ENCODE data around the gene TMEM126A.

The TMEM126A gene

DNA sequence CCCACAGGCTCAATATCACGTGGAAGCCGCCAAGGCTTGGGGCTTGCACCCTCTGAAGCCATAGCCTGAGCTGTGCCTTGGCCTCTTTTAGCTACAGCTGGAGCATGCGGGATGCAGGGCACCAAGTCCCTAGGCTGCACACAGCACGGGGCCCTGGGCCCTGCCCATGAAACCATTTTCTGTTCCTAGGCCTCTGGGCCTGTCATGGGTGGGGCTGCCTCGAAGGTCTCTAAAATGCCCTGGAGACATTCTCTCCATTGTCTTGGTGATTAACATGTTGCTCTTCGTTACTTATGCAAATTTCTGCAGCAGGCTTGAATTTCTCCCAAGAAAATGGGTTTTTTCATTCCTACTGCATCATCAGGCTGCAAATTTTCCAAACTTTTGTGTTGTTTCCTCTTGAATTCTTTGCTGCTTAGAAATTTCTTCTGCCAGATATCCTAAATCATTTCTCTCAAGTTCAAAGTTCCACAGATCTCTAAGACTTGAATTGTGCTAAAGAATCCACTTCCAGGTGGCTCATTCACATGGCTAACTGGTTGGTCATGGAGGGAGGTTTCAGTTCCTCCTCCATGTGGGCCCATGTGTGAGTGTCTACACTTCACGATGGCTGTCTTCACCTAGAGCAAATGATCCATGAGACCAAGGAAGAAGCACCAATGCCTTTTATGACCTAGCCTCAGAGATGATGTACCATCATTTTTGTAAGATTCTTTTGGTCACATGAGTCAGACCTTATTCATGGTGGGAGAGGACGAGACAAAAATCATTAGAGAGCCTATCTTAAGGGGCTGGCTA is 24.5 kb downstream of the TMEM126A start:
- Histone ChIP-seq H3K9me3 (ENCODE audit: control insufficient read depth, insufficient read depth, low read depth, low read length) (peaks cover 28% of the 10 kb centered on the region), H3K9ac (ENCODE audit: low read length) (no peak overlapping the region), H3K4me3 (ENCODE audit: low read depth, low read length) (no peak overlapping the region), H3K4me1 (ENCODE audit: control insufficient read depth, insufficient read depth, low read length) (no peaks in the 10 kb centered on the region), H3K27me3 (ENCODE audit: control insufficient read depth, insufficient read depth, low read length) (peaks cover 8% of the 10 kb centered on the region; the same call in 1 of the 2 replicates), H3K36me3 (ENCODE audit: control insufficient read depth, insufficient read depth, low read length) (no peaks in the 10 kb centered on the region), H3K27ac (ENCODE audit: low read depth, low read length) (no peak overlapping the region)

DNA sequence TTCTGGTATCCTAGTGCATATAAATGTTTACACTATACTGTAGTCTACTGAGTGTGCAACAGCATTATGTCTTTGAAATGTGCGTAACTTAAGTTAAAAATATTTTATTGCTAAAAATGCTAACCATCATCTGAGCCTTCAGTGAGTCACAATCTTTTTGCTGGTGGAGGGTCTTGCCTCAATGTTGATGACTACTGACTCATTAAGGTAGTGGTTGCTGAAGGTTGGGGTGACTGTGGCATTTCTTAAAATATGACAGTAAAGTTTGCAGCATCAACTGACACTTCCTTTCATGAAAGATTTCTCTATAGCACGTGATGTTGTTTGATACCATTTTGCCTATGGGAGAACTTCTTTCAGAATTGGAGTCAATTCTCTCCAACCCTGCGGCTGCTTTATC is 25.6 kb downstream of the TMEM126A start:
- Histone ChIP-seq H3K4me1 (ENCODE audit: control insufficient read depth, insufficient read depth, low read length) (no peaks in the 10 kb centered on the region), H3K36me3 (ENCODE audit: control insufficient read depth, insufficient read depth, low read length) (no peaks in the 10 kb centered on the region), H3K4me3 (ENCODE audit: low read depth, low read length) (no peak overlapping the region), H3K9me3 (ENCODE audit: control insufficient read depth, insufficient read depth, low read depth, low read length) (peaks cover 28% of the 10 kb centered on the region), H3K27me3 (ENCODE audit: control insufficient read depth, insufficient read depth, low read length) (peaks cover 8% of the 10 kb centered on the region; the same call in 1 of the 2 replicates), H3K27ac (ENCODE audit: low read depth, low read length) (no peak overlapping the region), H3K9ac (ENCODE audit: low read length) (no peak overlapping the region)

DNA sequence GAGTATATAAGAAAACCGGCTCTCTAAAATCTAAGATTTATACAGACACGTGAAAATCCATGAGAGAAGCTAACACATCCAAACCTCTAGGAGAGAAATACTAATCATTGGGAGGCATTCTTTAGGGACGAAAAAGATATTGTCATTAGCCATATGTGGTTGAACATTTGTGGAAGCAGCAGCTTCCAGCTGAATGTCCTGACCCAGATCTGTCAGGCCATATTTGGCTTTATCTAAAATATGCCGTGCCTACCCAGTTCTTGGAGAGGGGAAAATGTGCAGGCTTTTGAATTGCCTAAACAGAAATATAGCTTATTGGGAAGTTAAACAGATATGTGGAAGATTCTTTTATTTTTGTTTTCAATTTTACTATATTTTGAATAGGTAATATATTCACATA is 31.8 kb downstream of the TMEM126A start:
- Histone ChIP-seq H3K27ac (ENCODE audit: low read depth, low read length) (no peak overlapping the region), H3K36me3 (ENCODE audit: control insufficient read depth, insufficient read depth, low read length) (no peaks in the 10 kb centered on the region), H3K27me3 (ENCODE audit: control insufficient read depth, insufficient read depth, low read length) (no peaks in the 10 kb centered on the region; the same call in 1 of the 2 replicates), H3K9me3 (ENCODE audit: control insufficient read depth, insufficient read depth, low read depth, low read length) (no peaks in the 10 kb centered on the region), H3K9ac (ENCODE audit: low read length) (no peak overlapping the region), H3K4me1 (ENCODE audit: control insufficient read depth, insufficient read depth, low read length) (no peaks in the 10 kb centered on the region), H3K4me3 (ENCODE audit: low read depth, low read length) (no peak overlapping the region)

DNA sequence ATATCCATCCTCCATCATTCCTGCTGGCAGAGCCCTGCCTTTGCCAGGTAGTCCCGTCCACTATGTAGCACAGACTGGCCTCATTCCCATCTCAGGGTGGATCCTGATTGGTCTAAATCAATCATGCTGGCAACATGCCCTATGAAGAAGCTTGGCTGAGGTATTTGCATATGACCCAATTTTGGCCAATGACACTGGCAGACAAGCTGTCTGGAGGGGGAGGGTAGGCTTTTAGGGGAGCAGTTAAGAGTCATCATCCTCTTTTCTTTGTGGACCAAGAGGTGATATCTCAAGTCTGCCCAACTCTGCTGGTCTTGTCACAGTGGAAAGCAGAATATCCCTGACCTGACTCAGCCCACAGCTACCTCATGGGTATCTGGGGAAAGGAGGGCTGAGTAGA is 33.1 kb downstream of the TMEM126A start:
- H3K4me1 ChIP-seq (ENCODE audit: control insufficient read depth, insufficient read depth, low read length): peaks cover 7% of the 10 kb centered on the region; the same call in 1 of the 2 replicates
- H3K9me3 ChIP-seq (ENCODE audit: control insufficient read depth, insufficient read depth, low read depth, low read length): no peaks in the 10 kb centered on the region
- no peak overlapping the region for H3K9ac ChIP-seq (ENCODE audit: low read length)
- no peak overlapping the region for H3K4me3 ChIP-seq (ENCODE audit: low read depth, low read length)
- H3K27ac ChIP-seq (ENCODE audit: low read depth, low read length): no peak overlapping the region
- H3K36me3 ChIP-seq (ENCODE audit: control insufficient read depth, insufficient read depth, low read length): no peaks in the 10 kb centered on the region
- no peaks in the 10 kb centered on the region for H3K27me3 ChIP-seq (ENCODE audit: control insufficient read depth, insufficient read depth, low read length)

DNA sequence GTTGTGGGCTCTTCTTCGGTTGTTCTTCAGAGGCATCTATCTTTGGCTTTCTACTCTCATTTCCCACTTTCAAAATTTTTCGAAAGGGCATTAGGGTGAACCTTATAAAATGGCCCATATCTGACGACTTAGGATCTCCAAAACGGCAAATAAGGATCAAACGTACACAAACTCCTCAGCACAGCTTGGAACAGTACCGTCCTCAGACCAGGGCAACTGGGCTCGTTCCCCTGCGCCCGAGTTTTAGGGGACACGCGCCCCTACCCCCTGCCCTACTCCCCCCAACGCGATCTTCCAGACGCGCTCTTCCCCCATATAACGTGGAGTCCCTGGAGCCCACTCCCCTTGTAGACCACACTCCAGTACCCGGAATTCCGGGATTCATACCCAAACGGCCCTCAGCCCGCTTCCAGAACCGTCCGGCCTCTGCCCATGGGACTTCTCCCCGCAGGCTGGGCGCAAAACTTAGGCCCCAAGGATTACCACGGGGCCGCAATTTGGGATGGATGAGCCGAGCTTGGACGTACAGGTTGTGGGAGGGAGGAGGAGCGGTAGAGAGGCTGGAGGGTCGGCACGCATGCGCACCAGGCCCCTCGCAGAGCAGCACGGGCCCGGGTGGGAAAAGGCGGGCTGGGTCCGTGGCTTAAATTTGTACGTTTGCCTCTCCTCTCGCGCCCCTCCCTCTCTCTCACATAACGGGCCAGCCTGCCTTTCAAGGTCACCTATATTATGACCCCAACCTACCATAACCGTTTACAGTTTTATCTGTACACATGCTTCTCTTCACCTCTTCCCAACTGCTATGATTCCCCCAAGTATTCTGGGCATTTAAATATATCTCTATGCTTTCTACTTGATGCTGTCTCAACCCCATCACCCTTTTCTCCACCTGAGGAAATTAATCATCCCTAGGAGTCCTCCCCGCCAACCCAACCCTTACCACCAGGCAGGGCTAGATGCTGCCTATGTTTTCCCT is 34.9 kb downstream of the TMEM126A start:
- no peaks in the 10 kb centered on the region for H3K27me3 ChIP-seq (ENCODE audit: control insufficient read depth, insufficient read depth, low read length)
- H3K36me3 ChIP-seq (ENCODE audit: control insufficient read depth, insufficient read depth, low read length): no peaks in the 10 kb centered on the region
- no peak overlapping the region for H3K9ac ChIP-seq (ENCODE audit: low read length)
- H3K4me1 ChIP-seq (ENCODE audit: control insufficient read depth, insufficient read depth, low read length): peaks cover 7% of the 10 kb centered on the region; the same call in 1 of the 2 replicates
- no peak overlapping the region for H3K27ac ChIP-seq (ENCODE audit: low read depth, low read length)
- H3K4me3 ChIP-seq (ENCODE audit: low read depth, low read length): no peak overlapping the region
- H3K9me3 ChIP-seq (ENCODE audit: control insufficient read depth, insufficient read depth, low read depth, low read length): no peaks in the 10 kb centered on the region

DNA sequence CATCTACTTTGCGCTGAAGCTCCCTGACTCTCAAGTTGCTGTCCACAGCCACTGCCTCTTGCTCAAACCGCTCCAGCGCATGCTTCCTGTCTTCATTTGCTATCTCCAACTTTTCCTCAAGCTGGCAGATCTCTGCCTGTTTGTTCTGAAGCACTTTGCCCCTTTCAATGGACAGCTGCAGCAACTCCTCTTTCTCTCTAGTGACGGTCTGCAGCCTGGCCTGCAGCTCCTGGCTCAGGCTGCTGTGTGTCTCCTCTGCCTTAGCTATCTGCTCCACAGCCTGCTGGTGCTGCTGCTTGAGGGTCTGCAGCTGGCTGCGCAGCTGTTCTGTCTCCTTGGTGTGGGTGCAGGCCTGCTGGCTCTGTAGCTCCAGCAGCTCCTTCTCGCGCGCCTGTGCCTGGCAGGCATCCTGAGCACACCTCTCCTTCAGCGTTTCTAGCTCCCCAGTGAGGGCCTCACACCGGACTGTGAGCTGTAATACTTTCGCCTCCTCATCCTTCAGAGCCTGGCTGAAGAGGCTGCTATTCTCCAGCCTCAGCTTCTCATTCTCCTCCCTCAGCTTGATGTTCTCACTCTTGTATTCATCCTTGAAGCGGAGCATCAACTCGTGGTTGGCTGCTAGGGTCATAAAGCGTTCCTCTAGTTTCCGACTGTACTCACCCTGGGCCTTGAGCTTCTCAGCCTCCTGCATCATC is 37.5 kb downstream of the TMEM126A start:
- Histone ChIP-seq H3K4me1 (ENCODE audit: control insufficient read depth, insufficient read depth, low read length) (peaks cover 7% of the 10 kb centered on the region; the same call in 1 of the 2 replicates), H3K27me3 (ENCODE audit: control insufficient read depth, insufficient read depth, low read length) (no peaks in the 10 kb centered on the region), H3K9ac (ENCODE audit: low read length) (no peak overlapping the region), H3K27ac (ENCODE audit: low read depth, low read length) (no peak overlapping the region), H3K36me3 (ENCODE audit: control insufficient read depth, insufficient read depth, low read length) (no peaks in the 10 kb centered on the region), H3K9me3 (ENCODE audit: control insufficient read depth, insufficient read depth, low read depth, low read length) (no peaks in the 10 kb centered on the region), H3K4me3 (ENCODE audit: low read depth, low read length) (no peak overlapping the region)

DNA sequence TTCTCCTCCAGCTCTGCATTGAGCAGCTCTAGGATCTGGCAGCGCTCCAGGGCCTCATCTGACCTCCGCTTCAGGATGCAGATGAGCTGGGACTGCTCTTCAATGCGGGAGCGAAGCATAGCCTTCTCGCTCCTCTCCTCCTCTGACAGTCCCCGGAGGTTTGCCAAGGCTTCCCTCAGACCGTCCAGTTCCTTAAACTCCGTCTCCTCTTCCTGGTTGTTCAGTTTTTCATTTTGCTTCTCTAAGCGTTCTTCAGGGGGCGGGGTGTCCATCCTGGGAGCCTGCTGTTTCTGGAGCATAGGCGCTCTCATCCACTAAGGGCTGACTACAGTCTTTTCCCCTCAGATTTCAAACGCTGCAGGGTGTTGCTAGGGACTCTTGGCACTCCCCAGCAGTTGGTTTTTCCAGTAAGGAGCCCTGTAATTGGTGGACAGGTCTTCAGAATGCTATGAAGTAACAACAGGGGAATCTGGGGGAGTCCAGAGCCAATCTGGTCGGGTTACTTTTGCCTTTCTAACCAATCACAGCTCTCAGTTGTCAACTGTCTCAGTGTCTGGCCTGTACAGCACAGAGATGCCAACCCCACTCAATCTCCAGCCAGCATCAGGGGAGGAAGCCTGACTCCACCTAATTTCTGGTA is 38.2 kb downstream of the TMEM126A start, which contains the start of gene CCDC89:
Gene CCDC89 (minus strand): TSS at position 376 of the 640 bp plus-strand sequence. CDS start 65 bp downstream, at position 311.
- no peak within 1 kb of the TSS for H3K4me3 ChIP-seq (ENCODE audit: low read depth, low read length)
- H3K36me3 ChIP-seq (ENCODE audit: control insufficient read depth, insufficient read depth, low read length): no peaks in the 10 kb centered on the region
- no peak within 1 kb of the TSS for H3K27ac ChIP-seq (ENCODE audit: low read depth, low read length)
- H3K27me3 ChIP-seq (ENCODE audit: control insufficient read depth, insufficient read depth, low read length): no peaks in the 10 kb centered on the region
- H3K9ac ChIP-seq (ENCODE audit: low read length): no peak within 1 kb of the TSS
- H3K9me3 ChIP-seq (ENCODE audit: control insufficient read depth, insufficient read depth, low read depth, low read length): no peaks in the 10 kb centered on the region
- peaks cover 7% of the 10 kb centered on the region; the same call in 1 of the 2 replicates for H3K4me1 ChIP-seq (ENCODE audit: control insufficient read depth, insufficient read depth, low read length)

DNA sequence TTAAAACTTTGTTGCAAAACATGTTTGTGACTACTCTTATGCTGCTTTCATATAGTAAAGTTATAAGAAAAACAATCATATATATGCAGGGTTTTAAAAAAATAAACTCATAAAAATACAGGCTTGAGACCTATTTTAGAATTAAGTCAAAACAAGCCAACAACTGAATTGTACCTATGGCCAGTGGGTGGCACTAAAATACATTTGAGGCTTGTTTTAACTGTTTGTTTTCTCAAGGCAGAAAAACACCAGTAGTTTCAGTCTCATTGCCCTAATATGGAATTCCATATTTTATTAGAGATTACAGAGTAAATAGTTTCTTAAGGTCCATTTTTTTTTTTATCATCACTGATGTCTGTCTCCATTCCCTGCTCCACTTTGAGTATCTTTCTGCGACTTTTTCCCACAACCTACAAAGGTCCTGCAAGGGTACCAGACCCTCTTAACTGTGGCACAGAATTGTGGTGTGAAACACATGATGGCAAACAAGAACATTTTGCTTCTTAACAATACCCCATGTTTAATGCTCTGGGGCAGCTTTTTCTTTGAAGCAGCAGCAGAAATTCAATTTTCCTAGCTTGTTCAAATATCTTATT is 46.7 kb downstream of the TMEM126A start:
- no peak overlapping the region for H3K4me3 ChIP-seq (ENCODE audit: low read depth, low read length)
- H3K4me1 ChIP-seq (ENCODE audit: control insufficient read depth, insufficient read depth, low read length): no peaks in the 10 kb centered on the region
- no peaks in the 10 kb centered on the region for H3K36me3 ChIP-seq (ENCODE audit: control insufficient read depth, insufficient read depth, low read length)

DNA sequence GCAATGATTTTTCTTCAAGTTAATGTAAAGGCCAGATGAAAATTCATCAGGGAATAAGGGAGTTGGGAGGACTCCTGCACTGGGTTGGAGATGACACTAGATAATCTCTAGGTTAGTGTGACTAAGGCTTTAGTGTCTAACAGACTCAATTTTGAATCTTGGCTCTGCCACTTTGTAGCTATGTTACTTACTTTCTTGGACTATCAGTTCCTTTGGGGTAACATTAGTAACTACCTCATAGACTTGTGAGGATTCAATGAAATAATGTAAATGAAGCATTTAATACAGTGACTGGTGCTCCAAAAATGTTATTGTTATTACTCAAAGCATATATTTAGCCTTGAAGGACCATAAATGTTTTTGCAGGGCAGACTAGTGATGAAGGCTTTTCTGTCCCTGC is 47.8 kb downstream of the TMEM126A start:
- H3K27me3 ChIP-seq (ENCODE audit: control insufficient read depth, insufficient read depth, low read length): no peaks in the 10 kb centered on the region
- no peaks in the 10 kb centered on the region for H3K9me3 ChIP-seq (ENCODE audit: control insufficient read depth, insufficient read depth, low read depth, low read length)
- no peaks in the 10 kb centered on the region for H3K4me1 ChIP-seq (ENCODE audit: control insufficient read depth, insufficient read depth, low read length)
- H3K36me3 ChIP-seq (ENCODE audit: control insufficient read depth, insufficient read depth, low read length): no peaks in the 10 kb centered on the region
- H3K9ac ChIP-seq (ENCODE audit: low read length): no peak overlapping the region
- no peak overlapping the region for H3K4me3 ChIP-seq (ENCODE audit: low read depth, low read length)
- H3K27ac ChIP-seq (ENCODE audit: low read depth, low read length): no peak overlapping the region

More for the DNA sequence above, 46.7 kb downstream of the TMEM126A start:
- no peak overlapping the region for H3K9ac ChIP-seq (ENCODE audit: low read length)
- H3K27ac ChIP-seq (ENCODE audit: low read depth, low read length): no peak overlapping the region
- H3K9me3 ChIP-seq (ENCODE audit: control insufficient read depth, insufficient read depth, low read depth, low read length): no peaks in the 10 kb centered on the region
- H3K27me3 ChIP-seq (ENCODE audit: control insufficient read depth, insufficient read depth, low read length): no peaks in the 10 kb centered on the region

DNA sequence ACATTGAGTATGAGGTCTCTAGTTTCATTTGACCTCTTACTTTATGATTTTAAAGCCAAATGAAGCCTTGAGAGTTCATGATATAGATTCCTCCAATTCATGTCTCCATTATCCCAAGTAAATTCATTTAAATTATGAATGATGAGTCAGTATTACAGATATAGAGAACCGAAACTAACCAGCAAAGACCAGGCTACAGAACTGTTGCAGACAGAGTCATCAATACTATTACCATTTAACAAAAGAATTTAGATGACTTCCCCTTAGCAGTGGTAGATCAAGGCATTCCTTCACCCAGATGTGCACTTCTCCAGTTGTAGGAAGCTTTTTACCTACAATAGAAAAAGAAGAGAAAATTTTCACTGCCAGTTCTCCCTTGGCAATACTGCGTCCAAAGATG is 50.0 kb downstream of the TMEM126A start:
- H3K4me3 ChIP-seq (ENCODE audit: low read depth, low read length): no peak overlapping the region
- no peaks in the 10 kb centered on the region for H3K9me3 ChIP-seq (ENCODE audit: control insufficient read depth, insufficient read depth, low read depth, low read length)
- H3K27ac ChIP-seq (ENCODE audit: low read depth, low read length): no peak overlapping the region
- H3K27me3 ChIP-seq (ENCODE audit: control insufficient read depth, insufficient read depth, low read length): no peaks in the 10 kb centered on the region
- no peak overlapping the region for H3K9ac ChIP-seq (ENCODE audit: low read length)
- H3K4me1 ChIP-seq (ENCODE audit: control insufficient read depth, insufficient read depth, low read length): no peaks in the 10 kb centered on the region
- no peaks in the 10 kb centered on the region for H3K36me3 ChIP-seq (ENCODE audit: control insufficient read depth, insufficient read depth, low read length)

Measured in HUES6 (cell line).